ENCODE results near the gene PSG7.
"Not testable (repeated sequence)": the region's sequence is repeated elsewhere in the genome, so short reads cannot be mapped to it uniquely, and the experiment has no call there.

PSG7 gene

GRCh38 chr19:42932485-42933101 lies 4.4 kb downstream of the PSG7 start:
- H3K9ac ChIP-seq (ENCODE audit: low read length); H3K4me3 ChIP-seq (ENCODE audit: low read length); DNase-seq; H3K79me1 ChIP-seq (ENCODE audit: low read length); H3K18ac ChIP-seq (ENCODE audit: low read length); H3K27ac ChIP-seq (ENCODE audit: low read depth, low read length); H3K23ac ChIP-seq (ENCODE audit: low read length); H2BK5ac ChIP-seq (ENCODE audit: low read length); H3K56ac ChIP-seq (ENCODE audit: low read length); H2AK5ac ChIP-seq (ENCODE audit: low read length); H3K27me3 ChIP-seq (ENCODE audit: insufficient read depth, low read length, poor library complexity); H3K4me1 ChIP-seq (ENCODE audit: control insufficient read depth, low read depth, low read length); H4K8ac ChIP-seq (ENCODE audit: low read depth, low read length); H3K36me3 ChIP-seq (ENCODE audit: control insufficient read depth, insufficient read depth, low read length); H3K4me2 ChIP-seq (ENCODE audit: low read length); H3K4ac ChIP-seq (ENCODE audit: low read depth, low read length); H4K5ac ChIP-seq (ENCODE audit: low read length); H2BK15ac ChIP-seq (replicated peaks; ENCODE audit: low read depth); H2BK120ac ChIP-seq (ENCODE audit: low read depth, low read length); H3K79me2 ChIP-seq (ENCODE audit: control insufficient read depth, insufficient read depth, low read length): not testable (repeated sequence)
- no CpG with 5 or more reads among the region's 5 CpGs for WGBS (ENCODE audit: extremely low coverage, insufficient coverage, low lambda C conversion rate)

GRCh38 chr19:42930214-42930613 lies 6.8 kb downstream of the PSG7 start:
- not testable (repeated sequence) for H3K27ac ChIP-seq (ENCODE audit: low read depth, low read length); H3K27me3 ChIP-seq (ENCODE audit: insufficient read depth, low read length, poor library complexity); H2BK15ac ChIP-seq (replicated peaks; ENCODE audit: low read depth); H2BK120ac ChIP-seq (ENCODE audit: low read depth, low read length); H3K23ac ChIP-seq (ENCODE audit: low read length); H2BK5ac ChIP-seq (ENCODE audit: low read length); H3K79me1 ChIP-seq (ENCODE audit: low read length); H2AK5ac ChIP-seq (ENCODE audit: low read length); H4K8ac ChIP-seq (ENCODE audit: low read depth, low read length); H3K4me1 ChIP-seq (ENCODE audit: control insufficient read depth, low read depth, low read length); H3K36me3 ChIP-seq (ENCODE audit: control insufficient read depth, insufficient read depth, low read length); H3K18ac ChIP-seq (ENCODE audit: low read length); H3K4ac ChIP-seq (ENCODE audit: low read depth, low read length); H3K56ac ChIP-seq (ENCODE audit: low read length); H4K5ac ChIP-seq (ENCODE audit: low read length); H3K9ac ChIP-seq (ENCODE audit: low read length); H3K4me2 ChIP-seq (ENCODE audit: low read length); H3K4me3 ChIP-seq (ENCODE audit: low read length); DNase-seq; H3K79me2 ChIP-seq (ENCODE audit: control insufficient read depth, insufficient read depth, low read length)
- WGBS (ENCODE audit: extremely low coverage, insufficient coverage, low lambda C conversion rate) = no CpG with 5 or more reads among the region's 1 CpG

- Histone ChIP-seq H3K4me3 (ENCODE audit: low read length) (no peak overlapping the region), H2BK15ac (replicated peaks; ENCODE audit: low read depth) (no peak overlapping the region), H3K9ac (ENCODE audit: low read length) (no peak overlapping the region), H3K79me2 (ENCODE audit: control insufficient read depth, insufficient read depth, low read length) (no peaks in the 10 kb centered on the region), H2BK120ac (ENCODE audit: low read depth, low read length) (no peak overlapping the region), H3K4me1 (ENCODE audit: control insufficient read depth, low read depth, low read length) (no peaks in the 10 kb centered on the region), H3K27ac (ENCODE audit: low read depth, low read length) (no peak overlapping the region), H3K36me3 (ENCODE audit: control insufficient read depth, insufficient read depth, low read length) (no peaks in the 10 kb centered on the region), H4K5ac (ENCODE audit: low read length) (no peak overlapping the region), H3K23ac (ENCODE audit: low read length) (no peak overlapping the region), H2BK5ac (ENCODE audit: low read length) (no peak overlapping the region), H3K27me3 (ENCODE audit: insufficient read depth, low read length, poor library complexity) (no peaks in the 10 kb centered on the region), H3K4me2 (ENCODE audit: low read length) (no peak overlapping the region), H4K8ac (ENCODE audit: low read depth, low read length) (no peak overlapping the region), H3K79me1 (ENCODE audit: low read length) (no peaks in the 10 kb centered on the region), H2AK5ac (ENCODE audit: low read length) (no peak overlapping the region), H3K4ac (ENCODE audit: low read depth, low read length) (no peak overlapping the region), H3K56ac (ENCODE audit: low read length) (no peak overlapping the region), H3K18ac (ENCODE audit: low read length) (no peak overlapping the region)
- DNase-seq = no peak
- WGBS (ENCODE audit: extremely low coverage, insufficient coverage, low lambda C conversion rate) = no CpG with 5 or more reads among the region's 3 CpGs
Measured at GRCh38 chr19:42928896-42929295, 8.1 kb downstream of the PSG7 start.

GRCh38 chr19:42926781-42927180 lies 10.2 kb downstream of the PSG7 start:
- Histone ChIP-seq H3K4me3 (ENCODE audit: low read length) (no peak overlapping the region), H3K9ac (ENCODE audit: low read length) (no peak overlapping the region), H2AK5ac (ENCODE audit: low read length) (no peak overlapping the region), H2BK5ac (ENCODE audit: low read length) (no peak overlapping the region), H3K4ac (ENCODE audit: low read depth, low read length) (no peak overlapping the region), H3K36me3 (ENCODE audit: control insufficient read depth, insufficient read depth, low read length) (no peaks in the 10 kb centered on the region), H3K23ac (ENCODE audit: low read length) (no peak overlapping the region), H3K4me2 (ENCODE audit: low read length) (no peak overlapping the region), H3K56ac (ENCODE audit: low read length) (no peak overlapping the region), H3K79me2 (ENCODE audit: control insufficient read depth, insufficient read depth, low read length) (no peaks in the 10 kb centered on the region), H2BK120ac (ENCODE audit: low read depth, low read length) (no peak overlapping the region), H3K79me1 (ENCODE audit: low read length) (no peaks in the 10 kb centered on the region), H3K4me1 (ENCODE audit: control insufficient read depth, low read depth, low read length) (no peaks in the 10 kb centered on the region), H2BK15ac (replicated peaks; ENCODE audit: low read depth) (no peak overlapping the region), H3K27me3 (ENCODE audit: insufficient read depth, low read length, poor library complexity) (no peaks in the 10 kb centered on the region), H3K27ac (ENCODE audit: low read depth, low read length) (no peak overlapping the region), H3K18ac (ENCODE audit: low read length) (no peak overlapping the region), H4K5ac (ENCODE audit: low read length) (no peak overlapping the region), H4K8ac (ENCODE audit: low read depth, low read length) (no peak overlapping the region)
- no CpG with 5 or more reads among the region's 2 CpGs for WGBS (ENCODE audit: extremely low coverage, insufficient coverage, low lambda C conversion rate)
- DNase-seq = no peak

DNA sequence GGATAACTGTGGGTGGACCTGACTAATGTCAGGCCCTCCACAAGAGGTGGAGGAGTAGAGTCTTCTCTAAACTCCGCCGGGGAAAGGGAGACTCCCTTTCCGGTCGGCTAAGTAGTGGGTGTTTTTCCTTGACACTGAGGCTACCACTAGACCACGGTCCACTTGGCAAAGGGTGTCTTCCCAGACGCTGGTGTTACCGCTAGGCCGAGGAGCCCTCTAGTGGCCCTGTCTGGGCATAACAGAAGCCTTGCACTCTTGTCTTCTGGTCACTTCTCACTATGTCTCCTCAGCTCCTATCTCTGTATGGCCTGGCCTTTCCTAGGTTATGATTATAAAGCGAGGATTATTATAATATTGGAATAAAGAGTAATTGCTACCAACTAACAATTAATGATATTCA lies 13.9 kb downstream of the PSG7 start:
- WGBS (ENCODE audit: extremely low coverage, insufficient coverage, low lambda C conversion rate) = no CpG with 5 or more reads among the region's 9 CpGs
- H4K5ac ChIP-seq (ENCODE audit: low read length); H3K56ac ChIP-seq (ENCODE audit: low read length); H2AK5ac ChIP-seq (ENCODE audit: low read length); H3K27ac ChIP-seq (ENCODE audit: low read depth, low read length); H3K4me1 ChIP-seq (ENCODE audit: control insufficient read depth, low read depth, low read length); H3K79me2 ChIP-seq (ENCODE audit: control insufficient read depth, insufficient read depth, low read length); H3K9ac ChIP-seq (ENCODE audit: low read length); H3K18ac ChIP-seq (ENCODE audit: low read length); H3K23ac ChIP-seq (ENCODE audit: low read length); H3K27me3 ChIP-seq (ENCODE audit: insufficient read depth, low read length, poor library complexity); H3K4me2 ChIP-seq (ENCODE audit: low read length); H2BK120ac ChIP-seq (ENCODE audit: low read depth, low read length); H3K79me1 ChIP-seq (ENCODE audit: low read length); H4K8ac ChIP-seq (ENCODE audit: low read depth, low read length); H2BK15ac ChIP-seq (replicated peaks; ENCODE audit: low read depth); H3K4ac ChIP-seq (ENCODE audit: low read depth, low read length); H3K4me3 ChIP-seq (ENCODE audit: low read length); H2BK5ac ChIP-seq (ENCODE audit: low read length); H3K36me3 ChIP-seq (ENCODE audit: control insufficient read depth, insufficient read depth, low read length): not testable (repeated sequence)
- peak; percentile 14 for DNase-seq

DNA sequence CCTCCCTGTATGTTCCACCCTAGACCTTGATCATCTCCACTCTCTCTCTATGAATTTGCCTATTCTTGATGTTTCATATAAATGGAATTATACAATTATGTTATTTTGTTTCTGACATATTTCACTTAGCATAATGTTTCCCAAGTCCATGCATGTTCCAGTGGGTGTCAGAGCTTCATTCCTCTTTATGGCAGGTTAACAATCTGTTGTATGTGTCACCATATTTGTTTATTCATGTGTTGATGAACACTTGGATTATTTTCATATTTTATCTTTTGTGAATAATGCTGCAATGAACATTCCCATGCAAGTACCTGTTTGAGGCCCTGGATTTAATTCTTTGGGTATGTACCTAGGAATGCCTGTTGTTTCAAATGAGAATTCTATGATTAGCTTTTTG lies 16.0 kb downstream of the PSG7 start:
- not testable (repeated sequence) for H3K56ac ChIP-seq (ENCODE audit: low read length); H3K18ac ChIP-seq (ENCODE audit: low read length); H4K5ac ChIP-seq (ENCODE audit: low read length); H3K79me1 ChIP-seq (ENCODE audit: low read length); H2BK5ac ChIP-seq (ENCODE audit: low read length); H4K8ac ChIP-seq (ENCODE audit: low read depth, low read length); H3K27me3 ChIP-seq (ENCODE audit: insufficient read depth, low read length, poor library complexity); H2BK120ac ChIP-seq (ENCODE audit: low read depth, low read length); H2BK15ac ChIP-seq (replicated peaks; ENCODE audit: low read depth); H2AK5ac ChIP-seq (ENCODE audit: low read length); H3K79me2 ChIP-seq (ENCODE audit: control insufficient read depth, insufficient read depth, low read length); H3K23ac ChIP-seq (ENCODE audit: low read length); H3K4ac ChIP-seq (ENCODE audit: low read depth, low read length); H3K27ac ChIP-seq (ENCODE audit: low read depth, low read length); H3K9ac ChIP-seq (ENCODE audit: low read length); H3K4me1 ChIP-seq (ENCODE audit: control insufficient read depth, low read depth, low read length); H3K4me3 ChIP-seq (ENCODE audit: low read length); H3K4me2 ChIP-seq (ENCODE audit: low read length); DNase-seq; H3K36me3 ChIP-seq (ENCODE audit: control insufficient read depth, insufficient read depth, low read length)

All from mesendoderm (in vitro differentiated cells).